ENCODE data around the gene AFG3L2.

AFG3L2 gene

GRCh38 chr18:12369211-12369610 lies 7.8 kb downstream of the AFG3L2 start:
- H3K36me3 ChIP-seq (ENCODE audit: control insufficient read depth in 5 of 5, insufficient read depth in 5 of 5, low read length in 5 of 5) = peaks cover 7 to 48% (median 40%) of the 10 kb centered on the region in 5 donors
- H3K4me1 ChIP-seq (ENCODE audit: control insufficient read depth in 5 of 5, insufficient read depth in 5 of 5, low read length in 5 of 5) = peaks cover 0 to 30% (median 11%) of the 10 kb centered on the region in 5 donors
- H3K4me3 ChIP-seq (ENCODE audit: low read depth in 1 of 5, low read length in 5 of 5) = no peak overlapping the region
- no peak overlapping the region for H3K9ac ChIP-seq (ENCODE audit: low read length in 5 of 5)
- H3K27me3 ChIP-seq (ENCODE audit: control insufficient read depth in 5 of 5, insufficient read depth in 4 of 5, low read length in 5 of 5) = no peaks in the 10 kb centered on the region
- no peaks in the 10 kb centered on the region for H3K9me3 ChIP-seq (ENCODE audit: control insufficient read depth in 5 of 5, low read length in 5 of 5)
- no peak overlapping the region for H3K27ac ChIP-seq (ENCODE audit: low read depth, low read length)

- Histone ChIP-seq H3K36me3 (ENCODE audit: control insufficient read depth in 5 of 5, insufficient read depth in 5 of 5, low read length in 5 of 5) (peaks cover 12 to 65% (median 58%) of the 10 kb centered on the region in 5 donors), H3K27ac (ENCODE audit: low read depth, low read length) (no peak overlapping the region), H3K27me3 (ENCODE audit: control insufficient read depth in 5 of 5, insufficient read depth in 4 of 5, low read length in 5 of 5) (no peaks in the 10 kb centered on the region), H3K4me1 (ENCODE audit: control insufficient read depth in 5 of 5, insufficient read depth in 5 of 5, low read length in 5 of 5) (peaks cover 0 to 17% (median 10%) of the 10 kb centered on the region in 5 donors), H3K9ac (ENCODE audit: low read length in 5 of 5) (no peak overlapping the region), H3K4me3 (ENCODE audit: low read depth in 1 of 5, low read length in 5 of 5) (no peak overlapping the region), H3K9me3 (ENCODE audit: control insufficient read depth in 5 of 5, low read length in 5 of 5) (no peaks in the 10 kb centered on the region)
Measured at GRCh38 chr18:12366784-12367183, 10.2 kb downstream of the AFG3L2 start.

- peaks cover 0 to 17% (median 10%) of the 10 kb centered on the region in 5 donors for H3K4me1 ChIP-seq (ENCODE audit: control insufficient read depth in 5 of 5, insufficient read depth in 5 of 5, low read length in 5 of 5)
- H3K36me3 ChIP-seq (ENCODE audit: control insufficient read depth in 5 of 5, insufficient read depth in 5 of 5, low read length in 5 of 5) = peaks cover 12 to 69% (median 62%) of the 10 kb centered on the region in 5 donors
- no peak overlapping the region for H3K9ac ChIP-seq (ENCODE audit: low read length in 5 of 5)
- H3K9me3 ChIP-seq (ENCODE audit: control insufficient read depth in 5 of 5, low read length in 5 of 5) = no peaks in the 10 kb centered on the region
- no peaks in the 10 kb centered on the region for H3K27me3 ChIP-seq (ENCODE audit: control insufficient read depth in 5 of 5, insufficient read depth in 4 of 5, low read length in 5 of 5)
- no peak overlapping the region for H3K27ac ChIP-seq (ENCODE audit: low read depth, low read length)
- H3K4me3 ChIP-seq (ENCODE audit: low read depth in 1 of 5, low read length in 5 of 5) = no peak overlapping the region
Measured at GRCh38 chr18:12366379-12366778, 10.6 kb downstream of the AFG3L2 start.

GRCh38 chr18:12362473-12363174 lies 14.4 kb downstream of the AFG3L2 start:
- Histone ChIP-seq H3K4me1 (ENCODE audit: control insufficient read depth in 5 of 5, insufficient read depth in 5 of 5, low read length in 5 of 5) (peaks cover 0 to 17% (median 10%) of the 10 kb centered on the region in 5 donors), H3K9me3 (ENCODE audit: control insufficient read depth in 5 of 5, low read length in 5 of 5) (no peaks in the 10 kb centered on the region), H3K27ac (ENCODE audit: low read depth, low read length) (no peak overlapping the region), H3K4me3 (ENCODE audit: low read depth in 1 of 5, low read length in 5 of 5) (no peak overlapping the region), H3K9ac (ENCODE audit: low read length in 5 of 5) (no peak overlapping the region), H3K36me3 (ENCODE audit: control insufficient read depth in 5 of 5, insufficient read depth in 5 of 5, low read length in 5 of 5) (peaks cover 19 to 89% (median 77%) of the 10 kb centered on the region in 5 donors), H3K27me3 (ENCODE audit: control insufficient read depth in 5 of 5, insufficient read depth in 4 of 5, low read length in 5 of 5) (no peaks in the 10 kb centered on the region)

GRCh38 chr18:12361770-12362378 lies 15.2 kb downstream of the AFG3L2 start:
- no peak overlapping the region for H3K4me3 ChIP-seq (ENCODE audit: low read depth in 1 of 5, low read length in 5 of 5)
- H3K9me3 ChIP-seq (ENCODE audit: control insufficient read depth in 5 of 5, low read length in 5 of 5) = no peaks in the 10 kb centered on the region
- H3K9ac ChIP-seq (ENCODE audit: low read length in 5 of 5) = no peak overlapping the region
- no peaks in the 10 kb centered on the region for H3K27me3 ChIP-seq (ENCODE audit: control insufficient read depth in 5 of 5, insufficient read depth in 4 of 5, low read length in 5 of 5)
- peaks cover 23 to 87% (median 74%) of the 10 kb centered on the region in 5 donors for H3K36me3 ChIP-seq (ENCODE audit: control insufficient read depth in 5 of 5, insufficient read depth in 5 of 5, low read length in 5 of 5)
- H3K4me1 ChIP-seq (ENCODE audit: control insufficient read depth in 5 of 5, insufficient read depth in 5 of 5, low read length in 5 of 5) = peaks cover 0 to 12% (median 10%) of the 10 kb centered on the region in 5 donors
- no peak overlapping the region for H3K27ac ChIP-seq (ENCODE audit: low read depth, low read length)

- Histone ChIP-seq H3K4me3 (ENCODE audit: low read depth in 1 of 5, low read length in 5 of 5) (no peak overlapping the region), H3K9ac (ENCODE audit: low read length in 5 of 5) (no peak overlapping the region), H3K27me3 (ENCODE audit: control insufficient read depth in 5 of 5, insufficient read depth in 4 of 5, low read length in 5 of 5) (no peaks in the 10 kb centered on the region), H3K27ac (ENCODE audit: low read depth, low read length) (no peak overlapping the region), H3K9me3 (ENCODE audit: control insufficient read depth in 5 of 5, low read length in 5 of 5) (no peaks in the 10 kb centered on the region), H3K36me3 (ENCODE audit: control insufficient read depth in 5 of 5, insufficient read depth in 5 of 5, low read length in 5 of 5) (peaks cover 18 to 84% (median 69%) of the 10 kb centered on the region in 5 donors), H3K4me1 (ENCODE audit: control insufficient read depth in 5 of 5, insufficient read depth in 5 of 5, low read length in 5 of 5) (peaks cover 0 to 8% (median 4%) of the 10 kb centered on the region in 5 donors)
Measured at GRCh38 chr18:12359515-12359927, 17.5 kb downstream of the AFG3L2 start.

- H3K27ac ChIP-seq (ENCODE audit: low read depth, low read length) = no peak overlapping the region
- H3K9ac ChIP-seq (ENCODE audit: low read length in 5 of 5) = no peak overlapping the region
- no peaks in the 10 kb centered on the region for H3K27me3 ChIP-seq (ENCODE audit: control insufficient read depth in 5 of 5, insufficient read depth in 4 of 5, low read length in 5 of 5)
- H3K4me3 ChIP-seq (ENCODE audit: low read depth in 1 of 5, low read length in 5 of 5) = no peak overlapping the region
- no peaks in the 10 kb centered on the region for H3K4me1 ChIP-seq (ENCODE audit: control insufficient read depth in 5 of 5, insufficient read depth in 5 of 5, low read length in 5 of 5)
- H3K36me3 ChIP-seq (ENCODE audit: control insufficient read depth in 5 of 5, insufficient read depth in 5 of 5, low read length in 5 of 5) = peaks cover 22 to 84% (median 70%) of the 10 kb centered on the region in 5 donors
- H3K9me3 ChIP-seq (ENCODE audit: control insufficient read depth in 5 of 5, low read length in 5 of 5) = no peaks in the 10 kb centered on the region
Measured at GRCh38 chr18:12352188-12352587, 24.8 kb downstream of the AFG3L2 start.

- H3K9ac ChIP-seq (ENCODE audit: low read length in 5 of 5) = no peak overlapping the region
- H3K27me3 ChIP-seq (ENCODE audit: control insufficient read depth in 5 of 5, insufficient read depth in 4 of 5, low read length in 5 of 5) = no peaks in the 10 kb centered on the region
- H3K4me1 ChIP-seq (ENCODE audit: control insufficient read depth in 5 of 5, insufficient read depth in 5 of 5, low read length in 5 of 5) = no peaks in the 10 kb centered on the region
- H3K9me3 ChIP-seq (ENCODE audit: control insufficient read depth in 5 of 5, low read length in 5 of 5) = no peaks in the 10 kb centered on the region
- H3K4me3 ChIP-seq (ENCODE audit: low read depth in 1 of 5, low read length in 5 of 5) = no peak overlapping the region
- peaks cover 23 to 90% (median 77%) of the 10 kb centered on the region in 5 donors for H3K36me3 ChIP-seq (ENCODE audit: control insufficient read depth in 5 of 5, insufficient read depth in 5 of 5, low read length in 5 of 5)
- H3K27ac ChIP-seq (ENCODE audit: low read depth, low read length) = no peak overlapping the region
Measured at GRCh38 chr18:12347895-12348294, 29.1 kb downstream of the AFG3L2 start.

- Histone ChIP-seq H3K9me3 (ENCODE audit: control insufficient read depth in 5 of 5, low read length in 5 of 5) (no peaks in the 10 kb centered on the region), H3K27ac (ENCODE audit: low read depth, low read length) (no peak overlapping the region), H3K4me3 (ENCODE audit: low read depth in 1 of 5, low read length in 5 of 5) (no peak overlapping the region), H3K9ac (ENCODE audit: low read length in 5 of 5) (no peak overlapping the region), H3K4me1 (ENCODE audit: control insufficient read depth in 5 of 5, insufficient read depth in 5 of 5, low read length in 5 of 5) (no peaks in the 10 kb centered on the region), H3K27me3 (ENCODE audit: control insufficient read depth in 5 of 5, insufficient read depth in 4 of 5, low read length in 5 of 5) (no peaks in the 10 kb centered on the region), H3K36me3 (ENCODE audit: control insufficient read depth in 5 of 5, insufficient read depth in 5 of 5, low read length in 5 of 5) (peaks cover 24 to 94% (median 81%) of the 10 kb centered on the region in 5 donors)
Measured at GRCh38 chr18:12346240-12346565, 30.8 kb downstream of the AFG3L2 start.

- no peak overlapping the region for H3K27ac ChIP-seq (ENCODE audit: low read depth, low read length)
- no peaks in the 10 kb centered on the region for H3K9me3 ChIP-seq (ENCODE audit: control insufficient read depth in 5 of 5, low read length in 5 of 5)
- no peaks in the 10 kb centered on the region for H3K27me3 ChIP-seq (ENCODE audit: control insufficient read depth in 5 of 5, insufficient read depth in 4 of 5, low read length in 5 of 5)
- H3K4me1 ChIP-seq (ENCODE audit: control insufficient read depth in 5 of 5, insufficient read depth in 5 of 5, low read length in 5 of 5) = no peaks in the 10 kb centered on the region
- H3K9ac ChIP-seq (ENCODE audit: low read length in 5 of 5) = no peak overlapping the region
- peaks cover 19 to 93% (median 81%) of the 10 kb centered on the region in 5 donors for H3K36me3 ChIP-seq (ENCODE audit: control insufficient read depth in 5 of 5, insufficient read depth in 5 of 5, low read length in 5 of 5)
- no peak overlapping the region for H3K4me3 ChIP-seq (ENCODE audit: low read depth in 1 of 5, low read length in 5 of 5)
Measured at GRCh38 chr18:12345491-12346239, 31.4 kb downstream of the AFG3L2 start.
